GM21528 (cell line): ENCODE measurements around the gene RNASEH1.
"Not testable (repeated sequence)": the region's sequence is repeated elsewhere in the genome, so short reads cannot be mapped to it uniquely, and the experiment has no call there.

Experiments
- ATAC-seq: cut with Tn5 transposase; IDR thresholded peaks from one replicate; pipeline ENCODE4 v1.9.1; 2021; ENCODE audit warnings: mild to moderate bottlenecking, moderate library complexity; ENCODE audit not compliant: unreplicated experiment, low FRiP score

The RNASEH1 gene

GRCh38 chr2:3522961-3523421 is 35.1 kb downstream of the RNASEH1 start:
- no peak for ATAC-seq

GRCh38 chr2:3520591-3520990 is 37.5 kb downstream of the RNASEH1 start:
- ATAC-seq, result no peak

- peak; percentile 73 for ATAC-seq
Measured at GRCh38 chr2:3519255-3520205, 38.6 kb downstream of the RNASEH1 start, which contains the start of gene ADI1. ADI1 (minus strand) TSS chr2:3519531; CDS start chr2:3519487, 44 bp downstream.

GRCh38 chr2:3518496-3519254 is 39.5 kb downstream of the RNASEH1 start:
- ATAC-seq, result peak; percentile 80

- no peak for ATAC-seq
Measured at GRCh38 chr2:3517948-3518495, 40.1 kb downstream of the RNASEH1 start.

- ATAC-seq, result no peak
Measured at GRCh38 chr2:3516831-3517230, 41.3 kb downstream of the RNASEH1 start.

GRCh38 chr2:3515438-3515837 is 42.7 kb downstream of the RNASEH1 start:
- ATAC-seq, result not testable (repeated sequence)

- ATAC-seq, result no peak
Measured at GRCh38 chr2:3513026-3513810, 44.9 kb downstream of the RNASEH1 start.

GRCh38 chr2:3512086-3512485 is 46.0 kb downstream of the RNASEH1 start:
- ATAC-seq, result no peak

- ATAC-seq, result no peak
Measured at GRCh38 chr2:3505771-3506170, 52.4 kb downstream of the RNASEH1 start.

- no peak for ATAC-seq
Measured at GRCh38 chr2:3504741-3505140, 53.4 kb downstream of the RNASEH1 start.

GRCh38 chr2:3503483-3503882 is 54.6 kb downstream of the RNASEH1 start:
- ATAC-seq, result no peak

GRCh38 chr2:3503046-3503445 is 55.1 kb downstream of the RNASEH1 start:
- ATAC-seq, result no peak

GRCh38 chr2:3500326-3500899 is 57.7 kb downstream of the RNASEH1 start:
- ATAC-seq, result no peak

- no peak for ATAC-seq
Measured at GRCh38 chr2:3498783-3499394, 59.2 kb downstream of the RNASEH1 start.

GRCh38 chr2:3496708-3497080 is 61.4 kb downstream of the RNASEH1 start:
- ATAC-seq, result not testable (repeated sequence)
